HS-5 (cell line): ENCODE data around the gene NEK5.
"Not testable (repeated sequence)": the region's sequence is repeated elsewhere in the genome, so short reads cannot be mapped to it uniquely, and the experiment has no call there.

Experiments
- DNase-seq: peaks from one replicate; pipeline ENCODE4 v3.0.0-alpha.2; 2012; ENCODE audit warnings: low read depth

Gene NEK5, protein sequence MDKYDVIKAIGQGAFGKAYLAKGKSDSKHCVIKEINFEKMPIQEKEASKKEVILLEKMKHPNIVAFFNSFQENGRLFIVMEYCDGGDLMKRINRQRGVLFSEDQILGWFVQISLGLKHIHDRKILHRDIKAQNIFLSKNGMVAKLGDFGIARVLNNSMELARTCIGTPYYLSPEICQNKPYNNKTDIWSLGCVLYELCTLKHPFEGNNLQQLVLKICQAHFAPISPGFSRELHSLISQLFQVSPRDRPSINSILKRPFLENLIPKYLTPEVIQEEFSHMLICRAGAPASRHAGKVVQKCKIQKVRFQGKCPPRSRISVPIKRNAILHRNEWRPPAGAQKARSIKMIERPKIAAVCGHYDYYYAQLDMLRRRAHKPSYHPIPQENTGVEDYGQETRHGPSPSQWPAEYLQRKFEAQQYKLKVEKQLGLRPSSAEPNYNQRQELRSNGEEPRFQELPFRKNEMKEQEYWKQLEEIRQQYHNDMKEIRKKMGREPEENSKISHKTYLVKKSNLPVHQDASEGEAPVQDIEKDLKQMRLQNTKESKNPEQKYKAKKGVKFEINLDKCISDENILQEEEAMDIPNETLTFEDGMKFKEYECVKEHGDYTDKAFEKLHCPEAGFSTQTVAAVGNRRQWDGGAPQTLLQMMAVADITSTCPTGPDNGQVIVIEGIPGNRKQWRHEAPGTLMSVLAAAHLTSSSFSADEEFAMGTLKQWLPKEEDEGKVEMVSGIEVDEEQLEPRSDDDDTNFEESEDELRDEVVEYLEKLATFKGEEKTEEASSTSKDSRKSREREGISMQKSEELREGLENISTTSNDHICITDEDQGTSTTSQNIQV

GRCh38 chr13:52128714-52129700 lies at the start of gene NEK5:
Gene NEK5, minus strand, starts transcription at chr13:52129073. Its CDS starts 1,591 bp downstream, at chr13:52127482.
- DNase-seq: no peak

- no peak for DNase-seq
Measured at GRCh38 chr13:52177276-52177675, 48.4 kb upstream of the NEK5 start.

GRCh38 chr13:52173970-52174369 lies 45.1 kb upstream of the NEK5 start:
- DNase-seq: not testable (repeated sequence)

DNA sequence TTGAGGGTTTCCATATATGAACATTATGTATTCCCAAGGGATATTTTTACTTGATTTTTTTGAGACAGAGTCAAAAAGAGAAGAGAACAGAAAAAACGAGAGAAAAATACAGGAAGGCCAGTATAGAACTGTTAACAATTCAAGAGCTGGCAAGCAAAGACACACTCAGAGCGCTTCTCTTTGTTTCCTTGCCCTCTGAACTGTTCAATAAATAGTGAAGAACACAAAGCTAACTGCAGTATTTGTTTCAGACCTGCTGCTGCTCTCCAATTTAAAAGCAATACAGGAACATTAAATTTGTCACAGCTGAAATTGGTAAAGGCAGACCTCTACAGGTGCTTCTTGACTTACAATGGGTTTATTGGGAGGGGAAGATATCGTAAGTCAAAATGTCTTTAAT lies 44.5 kb upstream of the NEK5 start:
- no peak for DNase-seq

- not testable (repeated sequence) for DNase-seq
Measured at GRCh38 chr13:52171686-52172085, 42.8 kb upstream of the NEK5 start.

DNA sequence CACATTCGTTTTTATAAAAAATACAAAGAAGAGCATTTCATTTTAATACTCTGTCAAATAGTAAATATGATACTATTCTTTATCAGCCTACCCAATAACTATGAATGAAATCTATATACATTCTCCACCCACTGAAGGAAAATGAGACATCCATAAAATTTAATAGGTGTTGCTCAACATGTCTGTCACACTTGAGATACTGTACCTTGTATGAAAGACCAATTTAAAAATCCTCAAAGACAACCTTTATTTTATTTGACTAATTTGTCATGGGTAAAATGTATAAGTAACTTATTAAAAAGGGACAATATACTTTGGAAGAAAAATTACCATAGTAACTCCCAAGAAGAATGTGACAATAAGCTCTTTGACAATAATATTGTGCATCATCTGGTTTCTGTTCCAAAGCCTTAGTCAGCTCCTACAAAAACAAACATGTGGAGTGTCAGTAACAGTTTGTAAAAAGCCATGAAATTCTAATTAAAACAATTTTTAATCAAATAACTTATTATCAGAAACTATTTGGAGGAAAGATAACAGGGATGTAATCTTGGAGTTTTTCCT lies 42.0 kb upstream of the NEK5 start:
- not testable (repeated sequence) for DNase-seq

- no peak for DNase-seq
Measured at GRCh38 chr13:52169839-52170238, 41.0 kb upstream of the NEK5 start.

GRCh38 chr13:52165411-52165810 lies 36.5 kb upstream of the NEK5 start:
- no peak for DNase-seq

- no peak for DNase-seq
Measured at GRCh38 chr13:52164989-52165388, 36.1 kb upstream of the NEK5 start.

GRCh38 chr13:52163878-52164277 lies 35.0 kb upstream of the NEK5 start:
- not testable (repeated sequence) for DNase-seq

GRCh38 chr13:52162279-52163101 lies 33.6 kb upstream of the NEK5 start:
- DNase-seq: no peak

DNA sequence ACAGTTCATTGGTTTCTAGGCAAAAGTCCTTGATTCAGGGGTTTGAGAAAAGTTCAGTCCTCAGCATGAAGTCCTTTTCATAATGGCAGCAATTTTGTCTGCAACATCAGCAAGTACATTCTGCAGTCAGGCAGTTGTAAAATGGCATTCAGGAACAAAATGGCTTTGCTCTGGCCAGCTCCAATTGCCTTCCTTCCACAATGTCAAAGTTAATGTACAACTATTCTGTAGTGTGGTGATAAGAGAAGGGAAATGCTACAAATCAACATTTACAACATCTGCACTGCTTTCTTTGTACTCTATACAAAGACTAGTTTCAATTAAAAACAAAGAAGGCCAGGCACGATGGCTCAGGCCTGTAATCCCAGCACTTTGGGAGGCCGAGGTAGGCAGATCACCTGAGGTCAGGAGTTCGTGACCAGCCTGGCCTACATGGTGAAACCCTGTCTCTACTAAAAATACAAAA lies 32.3 kb upstream of the NEK5 start:
- DNase-seq: no peak

DNA sequence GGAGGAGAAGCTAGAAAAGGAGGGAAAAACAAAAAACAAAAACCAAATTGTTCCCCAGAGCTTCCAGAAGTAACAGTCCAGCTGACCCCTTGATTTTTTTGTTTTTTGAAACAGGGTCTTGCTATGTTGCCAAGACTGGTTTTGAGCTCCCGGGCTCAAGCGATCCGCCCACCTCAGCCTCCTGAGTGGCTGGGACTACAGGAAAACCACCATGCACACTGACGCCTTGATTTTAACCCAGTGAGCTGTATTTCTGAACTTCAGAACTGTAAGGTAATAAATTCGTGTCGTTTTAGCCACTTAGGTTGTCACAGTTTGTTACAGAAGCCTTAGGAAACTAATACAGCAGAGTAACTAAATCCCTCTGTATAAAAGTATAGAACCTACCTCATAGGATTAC lies 31.6 kb upstream of the NEK5 start:
- no peak for DNase-seq

GRCh38 chr13:52160053-52160452 lies 31.2 kb upstream of the NEK5 start:
- DNase-seq: no peak

DNA sequence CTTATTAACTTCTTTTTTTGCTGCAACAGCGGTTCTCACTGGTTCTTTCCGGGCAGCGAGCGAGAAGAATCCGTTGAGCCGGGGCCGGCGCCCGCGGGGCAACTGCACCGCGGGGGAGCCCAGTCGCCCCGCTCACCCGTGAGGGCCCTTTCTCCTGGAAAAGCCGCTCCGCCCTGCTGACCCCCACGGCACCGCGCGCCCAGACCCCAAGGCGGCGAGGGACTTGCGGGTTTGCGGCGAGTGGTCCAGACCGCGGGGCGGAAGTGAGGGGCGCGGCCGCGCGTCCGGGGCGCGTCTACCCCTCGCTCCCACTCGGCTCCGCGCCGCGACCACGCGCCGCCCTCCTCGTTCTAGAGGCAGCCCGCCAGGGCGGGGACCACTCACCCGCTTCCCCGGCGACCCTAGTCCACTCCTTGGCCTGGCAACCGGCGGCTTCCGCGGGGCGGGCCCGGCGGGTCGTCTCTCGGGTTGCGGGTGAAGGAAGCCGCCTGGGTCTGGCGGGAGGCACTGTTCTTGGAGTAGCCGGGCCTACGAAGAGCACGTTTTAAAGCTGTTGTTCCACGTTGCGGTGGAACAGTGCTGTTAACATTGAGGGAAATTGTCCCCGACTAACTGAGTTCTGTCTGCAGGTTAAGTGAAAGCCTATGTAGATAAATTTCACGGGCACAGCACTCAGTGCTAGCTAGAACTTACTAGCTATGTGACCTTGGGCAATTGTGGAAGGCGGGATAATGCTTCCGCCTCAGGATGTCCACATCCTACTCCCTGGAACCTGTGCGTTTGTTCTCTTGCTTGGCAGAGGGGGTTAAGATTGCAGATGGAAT lies 30.5 kb upstream of the NEK5 start, which contains the start of gene NEK3:
TSS of gene NEK3 (minus strand) at position 439 of the 824 bp plus-strand sequence. CDS start 3,406 bp downstream, outside the sequence.
- DNase-seq: no peak

DNA sequence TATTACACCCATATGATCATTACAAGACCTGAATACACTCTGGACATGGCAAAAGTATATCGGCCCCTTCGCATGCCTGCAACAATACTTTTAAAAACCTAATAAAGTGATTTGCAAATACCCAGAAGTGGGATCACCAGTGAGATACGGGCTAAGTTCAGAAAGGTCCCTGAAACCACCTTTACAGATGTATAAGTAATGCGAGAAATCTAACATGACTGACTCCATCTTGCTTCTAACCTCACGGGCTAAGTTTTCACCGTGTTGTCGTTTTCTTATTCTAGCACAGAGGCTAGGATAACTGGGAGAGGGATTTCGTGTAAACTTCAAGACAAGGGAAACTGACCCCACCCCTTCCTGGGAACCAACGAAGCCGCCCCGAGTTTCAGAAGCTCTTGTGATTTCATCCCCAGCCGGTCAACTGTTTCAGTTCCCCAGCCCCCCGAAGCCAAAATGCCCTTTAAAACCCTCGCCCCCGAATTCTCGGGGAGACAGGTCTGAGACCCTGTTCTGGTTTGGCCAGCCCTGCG lies 29.8 kb upstream of the NEK5 start:
- no peak for DNase-seq

DNA sequence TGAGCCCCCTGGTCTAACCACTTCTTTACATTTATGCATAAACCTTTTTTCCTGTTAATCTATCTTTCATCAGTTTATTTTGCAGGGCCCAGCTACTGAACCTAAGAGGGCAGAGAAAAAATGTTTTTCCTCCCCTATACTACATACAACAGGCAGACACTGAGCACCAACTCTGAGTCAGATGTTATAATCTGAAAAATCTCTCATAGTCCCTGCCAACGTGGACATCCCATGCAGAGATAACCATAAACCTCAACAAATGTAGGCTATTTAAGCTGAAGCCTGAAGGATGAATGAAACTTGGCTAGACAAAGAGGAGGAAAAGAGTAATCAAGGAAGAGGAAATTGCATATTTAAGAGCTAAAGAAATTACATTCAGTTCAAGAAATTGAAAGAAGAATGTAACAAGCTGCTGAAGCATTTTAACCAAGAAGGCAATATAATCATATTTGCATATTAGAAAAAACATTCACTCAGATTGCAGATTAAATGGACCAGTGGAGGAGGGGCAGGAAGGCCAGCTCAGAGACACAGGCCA lies 27.9 kb upstream of the NEK5 start:
- no peak for DNase-seq

GRCh38 chr13:52155177-52155576 lies 26.3 kb upstream of the NEK5 start:
- no peak for DNase-seq

DNA sequence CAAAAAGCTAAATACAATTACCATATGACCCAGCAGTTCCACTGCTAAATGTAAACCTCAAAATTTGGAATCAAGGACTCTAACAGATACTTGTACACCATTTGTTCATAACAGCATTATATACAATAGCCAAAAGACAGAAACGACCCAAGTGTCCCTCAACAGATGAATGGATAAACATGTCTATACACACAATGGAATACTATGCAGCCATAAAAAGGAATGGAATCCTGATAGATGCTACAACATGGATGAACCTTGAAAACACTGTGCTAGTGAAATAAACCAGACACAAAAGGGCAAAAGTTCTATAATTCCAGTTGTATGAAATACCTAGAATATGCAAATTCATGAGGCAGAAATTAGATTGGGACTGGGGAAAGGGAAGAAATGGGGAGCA lies 18.4 kb upstream of the NEK5 start:
- no peak for DNase-seq
